C4-2B (cell line): ENCODE data around the gene ANTXR2.

Experiments
- ZFX ChIP-seq: fragments of 450-650 bp; IDR thresholded peaks from 2 replicates; pipeline ENCODE4 v1.6.1; 2017
- TF ChIP-seq, protein P1 (sequence below): fragments of 450-650 bp; conservative IDR thresholded peaks from 2 replicates; pipeline ENCODE4 v1.5.1; 2017; ENCODE audit warnings: mild to moderate bottlenecking

- TF ChIP-seq, protein P1, sequence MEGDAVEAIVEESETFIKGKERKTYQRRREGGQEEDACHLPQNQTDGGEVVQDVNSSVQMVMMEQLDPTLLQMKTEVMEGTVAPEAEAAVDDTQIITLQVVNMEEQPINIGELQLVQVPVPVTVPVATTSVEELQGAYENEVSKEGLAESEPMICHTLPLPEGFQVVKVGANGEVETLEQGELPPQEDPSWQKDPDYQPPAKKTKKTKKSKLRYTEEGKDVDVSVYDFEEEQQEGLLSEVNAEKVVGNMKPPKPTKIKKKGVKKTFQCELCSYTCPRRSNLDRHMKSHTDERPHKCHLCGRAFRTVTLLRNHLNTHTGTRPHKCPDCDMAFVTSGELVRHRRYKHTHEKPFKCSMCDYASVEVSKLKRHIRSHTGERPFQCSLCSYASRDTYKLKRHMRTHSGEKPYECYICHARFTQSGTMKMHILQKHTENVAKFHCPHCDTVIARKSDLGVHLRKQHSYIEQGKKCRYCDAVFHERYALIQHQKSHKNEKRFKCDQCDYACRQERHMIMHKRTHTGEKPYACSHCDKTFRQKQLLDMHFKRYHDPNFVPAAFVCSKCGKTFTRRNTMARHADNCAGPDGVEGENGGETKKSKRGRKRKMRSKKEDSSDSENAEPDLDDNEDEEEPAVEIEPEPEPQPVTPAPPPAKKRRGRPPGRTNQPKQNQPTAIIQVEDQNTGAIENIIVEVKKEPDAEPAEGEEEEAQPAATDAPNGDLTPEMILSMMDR = no peak
- no peak for TF ChIP-seq ZFX
Observed at GRCh38 chr4:80008351-80008750, 64.7 kb downstream of the ANTXR2 start.
